Body of pancreas (tissue), 4 donors: ENCODE measurements around the gene EP300. TPM values are rescaled to one million over a fixed set of nuclear protein-coding genes. Genes with fewer than 3 reads are reported as not detected.

Experiments
- ATAC-seq: fragments of 150-250 bp; one replicate; pipeline ENCODE4 v1.9.1; 2016
- DNase-seq, 4 donors: peaks; one replicate each; pipeline ENCODE4 v3.0.0-alpha.2; 2019
- H3K27ac ChIP-seq, 4 donors: fragments of 200-600 bp; sonication (generic); 1 replicate in 3 of 4; 2 replicates in 1 of 4; pipeline versions ENCODE4 v1.5.1 to v1.6.1; 2016 to 2019; ENCODE audit warnings: mild to moderate bottlenecking in 1 of 4, mixed read lengths in 1 of 4, moderate library complexity in 1 of 4
- H3K27me3 ChIP-seq, 2 donors: fragments of 200-600 bp; sonication (generic); one replicate each; pipeline ENCODE4 v1.6.0; 2016; ENCODE audit warnings: mild to moderate bottlenecking in 1 of 2
- H3K36me3 ChIP-seq, 2 donors: fragments of 200-600 bp; sonication (generic); replicated peaks in 1 of 2; 2 replicates each; pipeline ENCODE4 v1.5.1; 2016; ENCODE audit warnings: low read depth in 2 of 2; ENCODE audit not compliant: insufficient read depth in 1 of 2
- H3K4me1 ChIP-seq: fragments of 200-600 bp; sonication (generic); one replicate; pipeline ENCODE4 v1.6.0; 2016
- H3K4me3 ChIP-seq, 2 donors: fragments of 200-600 bp; sonication (generic); 1 replicate in 1 of 2; 2 replicates in 1 of 2; pipeline ENCODE4 v1.5.1; 2016 to 2019
- H3K9me3 ChIP-seq, 3 donors: fragments of 200-600 bp; sonication (generic); 1 replicate in 2 of 3; 2 replicates in 1 of 3; pipeline ENCODE4 v1.5.1; 2016
- CTCF ChIP-seq, 7 experiments: fragments of 450-650 bp in 4 of 7; fragments of 200-600 bp in 3 of 7; sonication (generic) in 3 of 7; IDR thresholded peaks; one replicate each; pipeline ENCODE4 v1.5.1; 2016 to 2019; ENCODE audit warnings: antibody characterized with exemption in 7 of 7
- POLR2A ChIP-seq, 3 donors: fragments of 450-650 bp; IDR thresholded peaks; one replicate each; pipeline ENCODE4 v1.6.1; 2016; ENCODE audit warnings: antibody characterized with exemption in 3 of 3, mild to moderate bottlenecking in 2 of 3
- WGBS, 2 donors: methylation state at CpG; one replicate each; pipeline ENCODE4 v1.1.5; 2017; 5-methylcytosine and 5-hydroxymethylcytosine counted together
- intact Hi-C: fragments of 100-400 bp; cut with DNase I; formaldehyde crosslinking; loops from one replicate; pipeline ENCODE4 v1.15.1; 2023
- total RNA-seq, 2 donors: library from RNA; depleted of rRNA; stranded (reverse); fragments of >200 nt; gene quantifications; one replicate each; pipeline ENCODE4 v1.1.0, GENCODE V29; 2016

The EP300 gene
- total RNA-seq, 2 donors from 2014 or later = 35.0 to 68.2 TPM

DNA sequence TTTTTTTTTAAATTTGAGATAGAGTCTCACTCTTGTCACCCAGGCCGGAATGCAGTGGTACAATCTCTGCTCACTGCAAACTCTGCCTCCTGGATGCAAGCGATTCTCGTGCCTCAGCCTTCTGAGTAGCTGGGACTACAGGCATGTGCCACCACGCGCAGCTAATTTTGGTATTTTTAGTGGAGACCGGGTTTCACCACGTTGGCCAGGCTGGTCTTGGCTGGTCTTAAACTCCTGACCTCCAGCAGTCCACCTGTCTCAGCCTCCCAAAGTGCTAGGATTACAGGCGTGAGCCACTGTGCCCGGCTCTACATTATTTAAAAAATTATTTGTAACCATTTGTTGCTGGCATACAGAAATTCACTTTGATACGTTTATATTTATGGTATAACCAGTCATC, 18.6 kb downstream of the EP300 start:
- no peaks in the 10 kb centered on the region for H3K36me3 ChIP-seq
- no peak overlapping the region for H3K27ac ChIP-seq
- no peak overlapping the region for H3K4me3 ChIP-seq
- no peak for TF ChIP-seq POLR2A (IDR thresholded peaks at IDR 0.05)
- intact Hi-C loops = no loop called here
- ATAC-seq (no peak), DNase-seq (no peak)
- no peaks in the 10 kb centered on the region for H3K27me3 ChIP-seq
- H3K4me1 ChIP-seq = peaks cover 26% of the 10 kb centered on the region
- WGBS, 2 donors = 84 to 87% methylated on average over 9 to 10 of the region's 10 CpGs
- no peaks in the 10 kb centered on the region for H3K9me3 ChIP-seq

- no peaks in the 10 kb centered on the region for H3K27me3 ChIP-seq
- TF ChIP-seq POLR2A (IDR thresholded peaks at IDR 0.05) (no peak), CTCF (IDR thresholded peaks at IDR 0.05) (no peak)
- peaks cover 15% of the 10 kb centered on the region for H3K4me1 ChIP-seq
- intact Hi-C loops = no loop called here
- H3K9me3 ChIP-seq = no peaks in the 10 kb centered on the region
- no peak overlapping the region for H3K27ac ChIP-seq
- DNase-seq (no peak), ATAC-seq (no peak)
- H3K36me3 ChIP-seq = peaks cover 0 to 11% of the 10 kb centered on the region in 2 donors
- 100% methylated on average over 2 of the region's 2 CpGs for WGBS, 2 donors
- H3K4me3 ChIP-seq = no peak overlapping the region
Measured at GRCh38 chr22:41116342-41116741, 23.9 kb downstream of the EP300 start.

GRCh38 chr22:41117127-41117965, 25.0 kb downstream of the EP300 start:
- no peak for DNase-seq
- no peak for ATAC-seq

DNA sequence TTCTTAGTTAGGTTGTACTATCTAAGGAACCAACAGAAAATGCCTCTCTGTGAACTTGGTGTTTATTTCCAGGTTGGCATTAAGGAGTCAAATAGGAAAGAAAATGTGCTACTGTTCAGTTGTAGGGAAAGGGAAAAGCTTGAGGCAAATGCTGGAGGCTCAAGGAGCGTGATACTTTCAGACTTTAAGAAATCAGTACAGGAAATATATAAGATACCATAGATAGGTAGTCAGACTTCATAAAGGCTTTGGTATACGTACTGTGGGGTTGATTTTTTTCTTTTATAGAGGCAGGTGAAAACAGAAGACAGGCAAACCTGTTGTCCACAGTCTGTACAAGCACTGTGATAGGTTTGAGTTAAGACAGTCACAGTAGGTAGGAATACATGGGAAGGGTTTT, 30.8 kb downstream of the EP300 start:
- 83 to 93% methylated on average over 2 of the region's 2 CpGs for WGBS, 2 donors
- H3K27ac ChIP-seq = no peak overlapping the region
- ATAC-seq (no peak), DNase-seq (no peak)
- intact Hi-C loops = no loop called here
- peaks cover 9 to 12% of the 10 kb centered on the region in 2 donors for H3K36me3 ChIP-seq
- no peaks in the 10 kb centered on the region for H3K27me3 ChIP-seq
- TF ChIP-seq CTCF (IDR thresholded peaks at IDR 0.05) (no peak), POLR2A (IDR thresholded peaks at IDR 0.05) (no peak)
- H3K4me3 ChIP-seq = no peak overlapping the region
- no peaks in the 10 kb centered on the region for H3K4me1 ChIP-seq
- H3K9me3 ChIP-seq = no peaks in the 10 kb centered on the region

More at GRCh38 chr22:41117127-41117965, 25.0 kb downstream of the EP300 start:
- Histone ChIP-seq H3K9me3 (no peaks in the 10 kb centered on the region), H3K4me3 (no peak overlapping the region), H3K36me3 (peaks cover 0 to 11% of the 10 kb centered on the region in 2 donors), H3K27ac (no peak overlapping the region), H3K27me3 (no peaks in the 10 kb centered on the region), H3K4me1 (peaks cover 15% of the 10 kb centered on the region)
- intact Hi-C loops = no loop called here
- TF ChIP-seq POLR2A (IDR thresholded peaks at IDR 0.05) (no peak), CTCF (IDR thresholded peaks at IDR 0.05) (no peak)
- WGBS, 2 donors = 88 to 91% methylated on average over 9 of the region's 9 CpGs

DNA sequence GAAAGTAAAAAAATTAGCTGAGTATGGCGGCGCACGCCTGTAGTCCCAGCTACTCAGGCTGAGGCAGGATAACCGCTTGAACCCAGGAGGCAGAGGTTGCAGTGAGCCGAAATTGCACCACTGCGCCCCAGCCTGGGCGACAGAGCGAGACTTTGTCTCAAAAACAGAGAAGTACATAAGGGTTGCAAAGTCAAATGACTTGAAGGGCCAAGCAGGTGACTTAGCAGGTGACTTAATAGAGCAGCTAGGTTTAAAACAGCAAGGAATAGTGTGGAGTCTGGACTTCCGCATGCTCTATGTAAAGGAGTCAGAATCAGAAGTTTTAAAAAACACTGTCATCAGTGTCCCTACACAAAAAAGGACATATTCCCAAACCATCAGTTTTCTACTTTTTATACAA, 31.7 kb downstream of the EP300 start:
- TF ChIP-seq POLR2A (IDR thresholded peaks at IDR 0.05) (no peak), CTCF (IDR thresholded peaks at IDR 0.05) (no peak)
- no peak for ATAC-seq
- no peak for DNase-seq
- Histone ChIP-seq H3K27ac (no peak overlapping the region), H3K4me3 (no peak overlapping the region), H3K27me3 (no peaks in the 10 kb centered on the region), H3K9me3 (no peaks in the 10 kb centered on the region), H3K36me3 (peaks cover 9 to 19% of the 10 kb centered on the region in 2 donors), H3K4me1 (no peaks in the 10 kb centered on the region)
- 95 to 98% methylated on average over 9 of the region's 9 CpGs for WGBS, 2 donors
- intact Hi-C loops = no loop called here
